ENCODE results near the gene RPTOR.
"Not testable (repeated sequence)": the region's sequence is repeated elsewhere in the genome, so short reads cannot be mapped to it uniquely, and the experiment has no call there.

Gene RPTOR

DNA sequence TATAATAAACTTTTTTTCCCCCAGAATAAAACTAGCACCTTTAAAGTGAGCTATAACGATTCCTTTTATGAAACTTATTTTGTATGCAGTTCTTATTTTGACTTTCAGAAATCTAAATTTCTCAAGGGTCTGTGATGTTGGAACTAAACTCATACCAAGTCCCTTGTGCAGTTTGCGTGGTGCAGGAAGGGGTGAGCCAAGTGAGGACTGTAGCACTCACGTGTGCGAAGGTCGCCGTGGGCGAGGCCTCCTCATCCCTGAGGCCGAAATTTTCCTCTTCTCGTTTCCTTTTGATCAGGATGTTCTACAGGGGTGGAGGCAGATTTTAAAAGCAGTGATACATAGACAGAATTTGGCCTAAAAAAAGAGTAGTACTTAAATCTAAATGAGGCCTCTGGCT lies 73.7 kb downstream of the RPTOR start:
- no peak for DNase-seq

DNA sequence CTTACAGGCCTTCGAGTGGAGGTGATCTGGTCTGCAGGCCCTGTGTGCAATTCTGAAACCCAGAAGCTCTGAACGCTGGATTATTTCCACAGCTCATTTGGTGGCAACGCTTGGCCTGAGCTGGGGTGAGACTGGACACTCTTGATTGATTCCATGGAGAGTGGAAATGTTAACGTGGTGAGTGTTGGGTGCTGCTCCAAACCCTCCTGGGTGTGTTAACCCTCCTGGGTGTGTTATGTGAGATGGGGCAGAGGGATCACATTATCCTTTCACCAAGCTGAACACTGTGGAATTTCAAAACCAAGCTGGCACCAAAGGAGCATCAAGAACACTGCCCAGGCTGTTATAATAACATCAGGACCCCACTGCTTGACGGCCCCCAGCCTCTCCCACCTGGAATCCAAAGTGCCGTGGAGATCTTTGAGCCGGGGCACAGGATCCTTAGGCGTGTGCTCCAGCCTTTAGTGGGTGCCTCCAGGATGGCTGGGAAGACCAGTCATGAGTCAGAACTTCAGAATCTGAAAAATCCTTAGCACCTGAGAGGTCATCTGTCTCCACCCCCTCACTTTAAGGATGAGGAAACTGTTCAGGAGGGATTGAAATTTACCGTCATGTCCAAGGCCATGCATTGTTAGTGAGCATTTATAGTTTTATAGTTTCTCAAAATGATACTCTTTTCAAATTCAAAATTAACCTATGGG lies 75.0 kb downstream of the RPTOR start:
- DNase-seq: peak; percentile 6

DNA sequence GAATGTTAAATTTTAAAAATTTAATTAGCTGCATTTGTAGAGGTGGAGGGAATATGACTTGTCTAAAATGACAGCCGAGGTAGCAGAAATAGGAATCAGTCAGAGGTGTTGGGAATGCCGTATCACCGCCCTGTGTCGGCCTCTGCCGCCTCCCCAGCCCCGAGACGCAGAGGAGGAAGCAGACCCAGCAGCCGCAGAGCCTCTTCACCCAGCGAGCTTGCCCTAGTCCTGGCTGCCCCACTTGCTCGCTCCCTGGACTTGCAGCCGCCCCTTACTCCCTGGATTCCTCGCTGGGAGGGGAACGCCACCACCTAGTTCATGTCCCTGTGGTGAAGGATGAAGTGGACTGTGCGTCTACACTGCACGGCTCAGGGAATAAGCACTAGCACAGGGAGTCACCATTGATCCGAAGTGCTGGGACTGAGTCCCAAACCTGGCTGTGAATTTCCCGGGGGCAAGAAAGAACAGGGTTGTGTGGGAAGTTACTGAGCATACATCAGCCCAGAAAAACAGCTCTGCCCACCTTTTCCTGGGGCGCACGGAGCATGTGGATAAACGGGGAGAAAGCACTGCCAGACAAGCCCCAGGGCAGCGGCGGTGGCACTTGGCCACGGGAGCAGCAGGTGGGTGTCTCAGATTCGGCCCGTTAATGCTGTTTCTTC lies 76.8 kb downstream of the RPTOR start:
- DNase-seq: no peak

DNA sequence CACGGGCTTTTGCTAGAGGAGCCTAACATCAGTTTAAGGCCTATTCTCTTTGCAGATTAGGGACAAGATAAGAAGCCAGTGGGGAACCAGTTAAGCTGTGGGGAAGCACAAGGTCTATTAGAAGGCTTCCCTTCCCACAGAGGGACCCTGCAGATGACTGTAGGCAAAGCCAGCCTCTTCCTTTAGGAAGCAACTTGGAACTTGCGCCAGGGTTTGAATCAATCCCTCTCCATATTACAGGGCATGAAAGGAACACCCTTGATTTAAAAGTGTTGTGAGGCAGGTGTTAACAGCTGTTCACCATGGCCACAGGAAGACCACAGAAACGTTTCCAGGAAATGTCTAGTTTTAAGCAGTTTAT lies 77.3 kb downstream of the RPTOR start:
- DNase-seq: no peak

DNA sequence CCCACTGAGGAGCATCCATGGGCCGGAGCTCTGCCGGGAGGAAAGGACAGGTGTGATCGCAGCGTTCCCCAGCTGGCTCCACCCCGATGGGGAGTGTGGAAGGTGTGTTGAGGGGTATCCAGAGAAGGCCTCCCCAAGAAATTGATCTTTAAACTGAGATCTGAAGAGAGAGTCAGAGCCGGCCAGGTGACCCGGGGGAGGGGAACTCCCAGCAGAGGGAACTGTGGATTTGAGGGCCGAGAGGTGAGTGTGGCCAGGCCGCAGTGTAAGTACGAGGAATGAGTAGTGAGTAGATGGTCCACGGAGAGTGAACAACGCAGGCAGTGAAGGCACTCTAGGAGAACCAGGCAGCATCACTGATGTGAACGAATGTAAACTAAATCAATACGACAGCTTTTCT lies 80.2 kb downstream of the RPTOR start:
- no peak for DNase-seq

DNA sequence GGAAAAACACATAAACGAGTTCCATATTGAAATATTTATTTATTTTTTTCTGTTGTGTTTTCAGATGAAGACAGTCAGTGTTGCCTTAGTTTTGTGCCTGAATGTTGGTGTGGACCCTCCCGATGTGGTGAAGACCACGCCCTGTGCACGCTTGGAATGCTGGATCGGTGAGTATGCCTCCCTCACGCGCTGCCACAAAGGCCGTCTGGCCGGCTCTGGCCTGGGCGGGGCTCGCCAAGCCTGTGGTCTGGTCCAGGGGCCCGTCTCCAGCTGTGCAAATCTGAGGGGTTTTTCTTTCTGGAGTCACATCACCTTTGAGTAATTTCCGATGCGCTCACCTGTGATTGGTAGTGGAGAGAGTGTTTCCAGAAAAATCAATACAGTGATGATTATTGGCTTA lies 81.0 kb downstream of the RPTOR start:
- DNase-seq: no peak

DNA sequence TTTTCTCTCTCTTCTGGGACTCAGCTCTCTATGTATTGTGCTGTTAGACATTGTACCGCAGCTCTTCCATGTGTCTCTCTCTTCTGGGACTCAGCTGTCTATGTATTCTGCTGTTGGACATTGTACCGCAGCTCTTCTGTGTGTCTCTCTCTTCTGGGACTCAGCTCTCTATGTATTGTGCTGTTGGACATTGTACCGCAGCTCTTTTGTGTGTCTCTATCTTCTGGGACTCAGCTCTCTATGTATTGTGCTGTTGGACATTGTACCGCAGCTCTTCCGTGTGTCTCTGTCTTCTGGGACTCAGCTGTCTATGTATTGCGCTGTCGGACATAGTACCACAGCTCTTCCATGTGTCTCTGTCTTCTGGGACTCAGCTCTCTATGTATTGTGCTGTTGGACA lies 84.2 kb downstream of the RPTOR start:
- DNase-seq: not testable (repeated sequence)

DNA sequence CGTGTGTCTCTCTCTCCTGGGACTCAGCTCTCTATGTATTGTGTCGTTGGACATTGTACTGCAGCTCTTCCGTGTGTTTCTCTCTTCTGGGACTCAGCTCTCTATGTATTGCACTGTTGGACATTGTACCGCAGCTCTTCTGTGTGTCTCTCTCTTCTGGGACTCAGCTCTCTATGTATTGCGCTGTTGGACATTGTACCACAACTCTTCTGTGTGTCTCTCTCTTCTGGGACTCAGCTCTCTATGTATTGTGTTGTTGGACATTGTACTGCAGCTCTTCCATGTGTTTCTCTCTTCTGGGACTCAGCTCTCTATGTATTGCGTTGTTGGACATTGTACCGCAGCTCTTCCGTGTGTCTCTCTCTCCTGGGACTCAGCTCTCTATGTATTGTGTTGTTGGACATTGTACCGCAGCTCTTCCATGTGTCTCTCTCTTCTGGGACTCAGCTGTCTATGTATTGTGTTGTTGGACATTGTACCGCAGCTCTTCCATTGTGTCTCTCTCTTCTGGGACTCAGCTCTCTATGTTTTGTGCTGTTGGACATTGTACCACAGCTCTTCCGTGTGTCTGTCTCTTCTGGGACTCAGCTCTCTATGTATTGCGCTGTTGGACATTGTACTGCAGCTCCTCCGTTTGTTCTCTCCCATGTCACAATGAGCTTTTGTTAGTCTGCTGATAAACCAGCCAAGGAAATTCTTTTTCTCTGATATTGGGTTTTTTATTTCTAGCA lies 84.8 kb downstream of the RPTOR start:
- DNase-seq: no peak

DNA sequence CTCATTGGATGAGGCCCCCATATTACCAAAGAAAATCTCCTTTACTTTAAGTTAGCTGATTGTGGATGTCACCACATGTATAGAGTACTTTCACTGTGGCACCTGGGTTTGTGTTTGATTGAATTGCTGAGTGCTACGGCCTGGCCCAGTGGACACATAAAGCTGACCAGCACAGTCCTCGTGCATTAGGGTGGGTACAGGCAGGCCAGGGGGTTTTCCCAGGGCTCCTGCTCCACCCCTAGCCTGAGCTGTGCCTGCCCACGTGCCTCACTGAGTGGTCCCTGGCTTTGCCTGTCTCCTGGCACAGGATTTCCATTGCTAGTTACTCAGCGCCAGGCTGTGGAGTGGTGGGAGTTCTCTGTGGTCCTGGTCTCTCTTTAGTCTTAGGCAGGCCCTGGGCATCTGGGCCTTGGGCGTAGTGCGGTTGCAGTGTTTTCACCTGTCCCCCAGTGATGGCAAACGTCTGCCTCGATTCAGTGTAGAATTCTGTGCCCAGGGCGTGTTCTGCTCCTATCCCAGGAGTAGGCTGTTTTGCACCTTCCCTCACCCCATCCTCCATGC lies 86.0 kb downstream of the RPTOR start:
- DNase-seq: no peak

DNA sequence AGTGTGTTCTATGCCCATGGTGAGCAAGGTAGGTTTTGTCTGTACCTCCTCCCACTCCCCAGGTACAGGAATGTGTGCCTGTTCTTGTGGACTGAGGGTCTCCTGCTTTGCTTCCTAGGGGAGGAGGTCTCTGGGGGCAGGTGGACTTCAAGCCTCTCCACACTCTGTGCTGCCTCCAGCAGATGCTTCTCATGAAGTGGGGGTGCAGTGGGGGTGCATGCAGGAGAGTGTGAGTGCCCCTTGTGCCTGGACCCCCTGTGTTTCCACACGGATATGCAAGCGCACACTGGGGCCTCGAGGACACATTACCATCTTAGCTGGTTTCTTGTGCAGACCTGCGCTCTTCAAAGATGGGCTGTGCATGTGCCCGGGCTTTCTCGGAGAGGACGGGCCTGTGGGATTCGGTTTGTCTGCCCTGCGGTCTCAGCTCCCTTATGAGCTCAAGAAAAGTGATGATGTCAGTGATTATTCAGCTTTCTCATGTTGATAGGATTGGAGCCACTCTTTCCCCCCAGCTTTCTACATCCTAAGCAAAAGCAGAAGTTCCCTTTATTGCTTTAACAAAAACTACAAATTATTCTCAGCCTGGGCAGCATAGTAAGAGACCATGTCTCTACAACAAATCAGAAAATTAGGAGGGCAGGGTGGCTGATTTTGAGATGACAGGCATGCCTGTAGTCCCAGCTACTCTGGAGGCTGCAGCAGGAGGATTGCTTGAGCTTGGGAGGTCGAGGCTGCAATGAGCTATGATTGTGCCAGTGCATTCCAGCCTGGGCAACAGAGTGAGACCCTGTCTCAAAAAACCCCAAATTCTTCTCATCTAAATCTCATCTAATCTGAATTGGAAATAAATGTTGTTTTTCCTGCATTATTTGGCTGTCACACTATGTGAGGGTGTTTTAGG lies 86.8 kb downstream of the RPTOR start:
- no peak for DNase-seq

DNA sequence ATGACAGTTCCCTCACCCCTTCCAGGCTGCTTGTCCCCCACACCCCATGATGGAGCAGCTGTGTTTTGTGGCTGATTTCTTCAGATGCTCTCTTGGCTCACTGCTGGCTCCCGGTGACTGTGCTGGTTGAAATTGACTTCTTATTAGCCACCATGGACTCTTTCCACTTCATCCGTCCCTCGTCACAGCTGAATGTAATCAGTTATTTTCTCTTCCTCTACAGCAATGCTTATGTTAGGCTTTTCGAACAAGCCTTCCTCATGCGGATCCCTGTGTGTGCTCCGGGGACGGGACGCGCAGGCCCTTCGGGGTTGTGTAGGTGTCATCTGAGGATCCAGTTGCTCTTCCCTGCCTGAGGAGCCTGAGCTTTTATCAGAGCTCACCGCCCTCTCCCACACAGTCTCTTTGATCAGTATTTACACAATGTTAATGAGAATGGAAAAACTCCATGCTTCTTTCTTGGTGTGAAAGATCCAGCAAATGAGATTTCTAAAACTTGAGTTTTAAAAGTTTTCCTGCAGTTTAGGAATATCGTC lies 87.5 kb downstream of the RPTOR start:
- no peak for DNase-seq

DNA sequence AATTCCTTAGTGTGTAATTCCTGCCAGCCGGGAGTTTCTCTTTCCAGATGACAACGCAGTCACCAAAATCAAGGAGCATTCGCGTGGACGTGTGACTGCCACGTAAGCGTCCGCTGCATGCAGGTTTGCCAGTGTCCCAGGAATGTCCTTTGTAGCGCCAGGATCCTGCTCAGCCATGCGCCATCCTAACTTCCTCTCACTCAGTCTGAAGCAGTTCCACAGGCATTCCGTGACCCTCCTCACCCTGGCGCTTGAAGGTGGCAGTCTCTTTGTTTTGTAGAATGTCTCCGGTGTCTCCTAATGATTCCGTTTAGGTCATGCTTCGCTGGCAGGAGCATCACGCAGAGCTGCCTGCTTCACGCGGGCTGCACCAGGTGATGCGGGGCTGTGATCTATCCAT lies 88.6 kb downstream of the RPTOR start:
- no peak for DNase-seq

DNA sequence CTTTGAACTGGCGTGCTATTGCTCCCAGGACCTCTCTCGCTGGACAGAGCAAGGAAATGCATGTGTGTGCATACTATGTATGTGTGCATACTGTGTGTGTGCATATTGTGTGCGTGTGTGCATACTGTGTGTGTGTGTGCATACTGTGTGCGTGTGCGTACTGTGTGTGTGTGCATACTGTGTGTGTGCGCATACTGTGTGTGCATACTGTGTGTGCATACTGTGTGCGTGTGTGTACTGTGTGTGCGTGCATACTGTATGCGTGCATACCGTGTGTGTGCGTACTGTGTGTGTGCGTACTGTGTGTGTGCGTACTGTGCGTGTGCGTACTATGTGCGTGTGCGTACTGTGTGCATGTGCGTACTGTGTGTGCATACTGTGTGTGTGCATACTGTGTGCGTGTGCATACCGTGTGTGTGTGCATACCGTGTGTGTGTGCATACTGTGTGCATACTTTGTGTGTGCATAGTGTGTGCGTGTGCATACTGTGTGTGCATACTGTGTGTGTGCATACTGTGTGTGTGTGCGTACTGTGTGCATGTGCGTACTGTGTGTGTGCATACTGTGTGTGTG lies 89.4 kb downstream of the RPTOR start:
- no peak for DNase-seq

DNA sequence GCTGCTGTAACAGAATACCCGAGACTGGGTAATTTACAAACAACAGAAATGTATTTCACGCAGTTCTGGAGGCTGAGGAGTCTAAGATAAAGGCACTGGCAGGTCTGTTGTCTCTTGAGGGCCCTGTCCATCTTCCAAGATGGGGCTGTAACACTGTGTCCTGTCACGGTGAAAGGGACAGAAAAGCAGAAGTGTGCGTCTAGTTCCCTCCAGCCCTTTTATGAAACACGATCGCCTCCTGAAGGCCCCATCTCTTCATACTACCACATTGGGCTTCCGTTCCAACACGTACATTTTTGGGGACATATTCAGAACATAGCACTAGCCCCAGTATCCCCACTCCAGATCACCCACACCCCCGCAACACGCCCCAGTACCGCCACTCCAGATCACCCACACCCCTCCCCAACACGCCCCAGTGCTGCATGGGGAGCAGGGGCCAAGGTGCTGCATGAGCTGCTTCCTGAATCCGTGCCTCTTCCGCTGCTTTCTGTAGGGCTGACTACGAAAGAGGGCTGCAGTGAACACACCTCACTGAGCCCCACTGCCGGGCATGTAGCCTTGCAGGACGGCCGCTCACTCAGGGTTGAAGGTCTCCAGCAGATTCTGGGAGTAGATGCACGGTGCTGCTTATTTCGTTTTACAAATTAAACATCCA lies 91.9 kb downstream of the RPTOR start:
- no peak for DNase-seq

DNA sequence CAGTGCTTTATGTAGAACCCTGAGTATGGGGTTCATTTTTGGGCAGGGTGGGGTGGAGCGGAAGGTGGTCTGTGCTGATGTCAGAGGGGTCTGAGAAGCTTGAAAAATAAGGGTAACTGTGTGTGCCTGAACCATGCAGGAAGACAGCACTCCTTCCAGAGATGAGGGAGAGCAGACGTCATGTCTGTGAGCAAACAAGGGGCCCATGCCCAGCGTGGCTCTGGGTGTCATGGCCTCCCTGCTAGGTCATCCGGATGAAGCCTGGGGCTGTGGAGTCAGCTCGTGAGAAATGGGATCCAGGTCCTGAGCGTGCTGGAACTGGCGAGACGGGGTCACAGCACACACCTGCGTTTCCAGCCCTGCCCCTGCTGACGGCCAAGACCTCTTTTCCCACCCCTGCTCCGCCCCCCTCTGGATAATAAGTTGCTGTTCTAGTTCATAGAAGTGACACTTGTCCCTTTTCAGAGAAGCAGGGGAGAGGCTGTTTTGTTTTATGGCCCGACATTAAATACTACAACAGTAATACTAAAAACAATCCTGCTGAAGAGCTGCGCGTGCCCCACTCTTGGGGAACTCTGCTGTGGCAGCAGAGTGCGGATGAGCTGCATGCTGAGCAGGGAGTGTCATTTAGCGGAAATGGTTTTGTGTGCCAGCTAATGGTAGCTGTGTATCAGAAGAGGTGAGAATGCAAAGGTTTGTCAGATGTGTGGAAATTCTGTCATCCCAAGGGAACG lies 92.6 kb downstream of the RPTOR start:
- no peak for DNase-seq

DNA sequence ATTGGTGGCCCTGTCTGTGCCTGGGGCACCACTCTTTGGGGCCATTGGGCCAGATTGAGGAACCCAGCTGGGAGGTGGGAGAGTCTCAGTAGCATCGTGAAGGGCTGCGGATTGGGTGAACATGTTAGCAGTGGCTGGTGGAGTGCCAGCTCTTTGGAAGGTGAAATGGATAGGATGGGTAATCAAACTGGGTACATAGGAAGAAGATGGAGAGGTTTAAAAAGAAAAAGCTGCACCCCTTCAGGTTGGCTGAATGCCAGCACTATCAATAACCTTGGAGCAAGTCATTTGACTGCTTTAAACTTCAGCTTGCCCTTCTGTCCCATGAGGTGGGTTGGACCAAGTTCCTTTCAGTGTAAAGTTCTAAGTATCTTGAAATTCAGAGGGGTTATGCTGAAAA lies 95.0 kb downstream of the RPTOR start:
- DNase-seq: no peak

DNA sequence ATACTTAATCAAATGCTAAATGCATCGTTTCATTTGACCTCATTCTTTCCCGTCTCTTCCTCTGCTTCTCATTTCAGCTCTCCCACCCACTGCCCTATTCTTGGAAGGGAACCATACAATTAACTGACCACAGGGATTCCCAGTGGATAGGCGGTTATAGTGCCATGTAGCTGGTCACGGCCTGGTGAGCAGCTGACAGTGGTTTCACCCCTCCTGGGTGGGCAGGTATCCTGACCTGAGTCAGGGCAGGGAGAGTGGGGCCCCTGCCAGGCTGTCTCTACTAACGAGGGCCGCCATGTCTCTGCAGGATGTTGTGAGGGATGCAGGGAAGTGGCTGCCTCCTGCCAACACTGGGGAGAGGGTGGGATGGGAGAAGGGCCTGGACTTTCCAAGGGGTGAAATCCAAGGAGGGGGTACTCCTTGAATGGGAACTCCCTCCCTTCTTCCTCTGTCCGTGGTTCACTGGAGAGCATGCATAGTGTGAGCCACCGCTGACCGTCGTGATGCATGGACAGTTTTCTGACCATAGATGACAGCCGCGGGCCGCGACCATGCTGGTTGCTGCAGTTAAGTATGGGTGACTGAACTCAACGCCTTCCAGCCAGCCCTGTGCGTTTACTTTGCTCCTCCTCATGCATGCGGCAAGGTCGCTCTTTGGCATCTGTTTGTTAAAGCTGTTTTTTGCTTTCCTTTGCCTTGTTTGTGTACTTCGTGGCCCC lies 95.9 kb downstream of the RPTOR start:
- no peak for DNase-seq

DNA sequence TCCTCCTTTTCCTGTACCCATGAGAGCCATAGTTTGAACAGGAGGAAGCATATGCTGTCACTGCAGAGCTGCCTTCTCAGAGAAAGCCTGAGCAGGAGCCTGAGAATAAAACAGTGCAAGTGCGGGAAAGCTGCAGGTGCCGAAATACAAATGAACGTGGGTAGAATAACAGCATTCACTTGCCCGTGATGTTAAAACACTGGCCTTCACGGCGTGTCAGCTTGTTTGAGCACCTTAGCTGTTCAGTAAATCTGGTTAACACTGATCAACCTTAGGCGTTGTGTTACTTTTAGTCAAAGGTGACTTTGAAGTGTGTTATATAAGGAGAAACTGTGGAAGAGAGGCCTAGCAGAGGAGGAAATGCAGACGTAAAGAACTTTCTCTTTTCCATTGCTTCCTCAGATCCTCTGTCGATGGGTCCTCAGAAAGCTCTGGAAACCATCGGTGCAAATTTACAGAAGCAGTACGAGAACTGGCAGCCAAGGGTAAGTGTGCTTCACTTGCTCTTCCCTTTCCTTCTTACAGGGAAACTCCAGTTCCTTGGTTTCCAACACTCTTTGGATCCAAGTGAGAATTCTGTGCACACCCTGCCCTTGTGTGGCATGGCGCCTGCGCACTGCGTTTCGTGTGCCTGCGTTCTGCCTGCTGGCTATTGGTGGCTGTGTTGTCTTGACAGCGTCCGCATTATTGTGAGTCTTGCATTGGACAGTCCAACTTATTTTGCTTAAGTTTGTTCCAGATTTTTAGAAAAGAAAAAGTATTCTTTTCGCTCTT lies 98.9 kb downstream of the RPTOR start:
- no peak for DNase-seq

DNA sequence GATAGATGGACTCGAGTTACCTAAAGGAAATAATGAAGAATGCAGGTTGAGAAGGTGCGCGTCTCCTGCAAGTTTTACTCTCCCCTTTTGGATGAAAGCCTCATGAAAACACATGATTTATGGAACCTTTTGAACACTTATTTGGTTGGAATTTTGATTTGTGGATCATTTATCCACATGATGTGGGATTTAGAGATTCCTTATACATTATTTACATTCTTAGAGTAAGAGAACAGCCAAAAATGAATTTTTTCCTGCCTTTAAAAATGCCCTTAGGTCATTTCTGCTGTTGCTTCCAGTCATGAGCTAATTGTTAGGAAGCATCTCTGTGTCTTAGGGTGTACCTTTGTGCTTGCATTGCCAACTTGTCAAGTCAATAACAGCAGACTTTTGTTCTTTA lies 99.9 kb downstream of the RPTOR start:
- DNase-seq: peak; percentile 52
